Naive B cell (primary cell): ENCODE data around the gene FOSL1. TPM values are rescaled to one million over a fixed set of nuclear protein-coding genes. Genes with fewer than 3 reads are reported as not detected.

Experiments
- ATAC-seq, 2 donors: fragments of 150-1000 bp; cut with Tn5 transposase; 2 replicates each; pipeline ENCODE4 v1.10.0; 2021; ENCODE audit warnings: low read depth in 2 of 2, mild to moderate bottlenecking in 2 of 2, moderate library complexity in 2 of 2
- DNase-seq: peaks from one replicate; pipeline ENCODE4 v3.0.0; 2022
- H3K27ac Mint-ChIP-seq, 6 donors: one replicate each; pipeline ENCODE4 v1.8.0; 2020 to 2022; ENCODE audit warnings: mild to moderate bottlenecking in 6 of 6, mixed read lengths in 6 of 6, moderate library complexity in 5 of 6, inconsistent platforms in 2 of 6
- H3K27me3 Mint-ChIP-seq, 3 donors: one replicate each; pipeline ENCODE4 v1.8.0; 2021 to 2022; ENCODE audit warnings: mixed read lengths in 3 of 3, mild to moderate bottlenecking in 1 of 3
- H3K36me3 Mint-ChIP-seq, 2 donors: one replicate each; pipeline ENCODE4 v1.8.0; 2020 to 2022; ENCODE audit warnings: mixed read lengths in 2 of 2, inconsistent platforms in 1 of 2, mild to moderate bottlenecking in 1 of 2
- H3K4me1 Mint-ChIP-seq, 3 donors: one replicate each; pipeline ENCODE4 v1.8.0; 2020 to 2022; ENCODE audit warnings: mixed read lengths in 3 of 3, inconsistent platforms in 1 of 3, mild to moderate bottlenecking in 1 of 3, moderate library complexity in 1 of 3
- H3K4me3 Mint-ChIP-seq, 8 donors: one replicate each; pipeline ENCODE4 v1.8.0; 2020 to 2022; ENCODE audit warnings: mild to moderate bottlenecking in 8 of 8, mixed read lengths in 8 of 8, moderate library complexity in 8 of 8, inconsistent platforms in 2 of 8
- H3K9me3 Mint-ChIP-seq, 7 donors: one replicate each; pipeline ENCODE4 v1.8.0; 2020 to 2022; ENCODE audit warnings: mixed read lengths in 7 of 7, mild to moderate bottlenecking in 5 of 7, inconsistent platforms in 2 of 7, moderate library complexity in 1 of 7
- polyA plus RNA-seq, 6 donors: library from polyadenylated mRNA; unstranded; fragments of 300-500 nt; fragmentation: Illumina TruSeq; gene quantifications; one replicate each; pipeline ENCODE4 v1.2.3, GENCODE V29; 2021; ENCODE audit warnings: low read depth in 6 of 6

Gene FOSL1
- polyA plus RNA-seq, 6 donors from 2014 or later: 0.25 to 0.34 (median 0.27) TPM; not detected in 3

GRCh38 chr11:65931773-65932557, 31.8 kb upstream of the FOSL1 start:
- Mint-ChIP-seq H3K4me1 (peaks cover 21 to 23% (median 22%) of the 10 kb centered on the region in 3 donors), H3K4me3 (no peak overlapping the region), H3K27me3 (no peaks in the 10 kb centered on the region), H3K36me3 (no peaks in the 10 kb centered on the region), H3K27ac (no peak overlapping the region), H3K9me3 (no peaks in the 10 kb centered on the region)
- ATAC-seq (no peak), DNase-seq (no peak)

GRCh38 chr11:65928667-65929066, 28.5 kb upstream of the FOSL1 start:
- peak overlapping the region in 5 of 6 donors; percentile 67 to 96 (median 90) for H3K27ac Mint-ChIP-seq
- H3K4me1 Mint-ChIP-seq: peaks cover 22 to 30% (median 24%) of the 10 kb centered on the region in 3 donors
- no peaks in the 10 kb centered on the region for H3K9me3 Mint-ChIP-seq
- DNase-seq (no peak), ATAC-seq (no peak)
- H3K36me3 Mint-ChIP-seq: no peaks in the 10 kb centered on the region
- no peaks in the 10 kb centered on the region for H3K27me3 Mint-ChIP-seq
- H3K4me3 Mint-ChIP-seq: peak overlapping the region in 7 of 8 donors; percentile 23 to 91 (median 80)

- peak; percentile 97 to 98 for ATAC-seq
- Mint-ChIP-seq H3K27me3 (no peaks in the 10 kb centered on the region), H3K4me3 (peak overlapping the region; percentile 49 to 91 (median 80)), H3K4me1 (peaks cover 22 to 30% (median 24%) of the 10 kb centered on the region in 3 donors), H3K36me3 (no peaks in the 10 kb centered on the region), H3K9me3 (no peaks in the 10 kb centered on the region), H3K27ac (peak overlapping the region; percentile 72 to 96 (median 92))
- peak; percentile 78 for DNase-seq
Measured at GRCh38 chr11:65927904-65928397, 27.8 kb upstream of the FOSL1 start.

GRCh38 chr11:65925397-65925796, 25.2 kb upstream of the FOSL1 start:
- Mint-ChIP-seq H3K27me3 (no peaks in the 10 kb centered on the region), H3K9me3 (no peaks in the 10 kb centered on the region), H3K4me1 (peaks cover 23 to 43% (median 42%) of the 10 kb centered on the region in 3 donors), H3K4me3 (peak overlapping the region in 1 of 8 donors; percentile 41), H3K27ac (peak overlapping the region in 1 of 6 donors; percentile 74), H3K36me3 (no peaks in the 10 kb centered on the region)
- ATAC-seq (no peak), DNase-seq (no peak)

- peak overlapping the region in 2 of 6 donors; percentile 28 to 72 for H3K27ac Mint-ChIP-seq
Measured at GRCh38 chr11:65922565-65922964, 22.4 kb upstream of the FOSL1 start.

GRCh38 chr11:65921876-65922275, 21.7 kb upstream of the FOSL1 start:
- Mint-ChIP-seq H3K27me3 (no peaks in the 10 kb centered on the region), H3K9me3 (no peaks in the 10 kb centered on the region), H3K4me3 (peak overlapping the region in 4 of 8 donors; percentile 49 to 72 (median 68)), H3K27ac (peak overlapping the region in 2 of 6 donors; percentile 28 to 44), H3K36me3 (no peaks in the 10 kb centered on the region), H3K4me1 (peaks cover 14 to 35% (median 34%) of the 10 kb centered on the region in 3 donors)
- no peak for ATAC-seq
- DNase-seq: no peak

More at GRCh38 chr11:65922565-65922964, 22.4 kb upstream of the FOSL1 start:
- peaks cover 14 to 37% (median 34%) of the 10 kb centered on the region in 3 donors for H3K4me1 Mint-ChIP-seq
- no peaks in the 10 kb centered on the region for H3K27me3 Mint-ChIP-seq
- H3K9me3 Mint-ChIP-seq: no peaks in the 10 kb centered on the region
- ATAC-seq: no peak
- H3K36me3 Mint-ChIP-seq: no peaks in the 10 kb centered on the region
- no peak for DNase-seq
- peak overlapping the region in 5 of 8 donors; percentile 37 to 72 (median 49) for H3K4me3 Mint-ChIP-seq

GRCh38 chr11:65921033-65921555, 20.9 kb upstream of the FOSL1 start:
- Mint-ChIP-seq H3K27me3 (no peaks in the 10 kb centered on the region), H3K9me3 (no peaks in the 10 kb centered on the region), H3K27ac (no peak overlapping the region), H3K4me1 (peaks cover 21 to 40% (median 40%) of the 10 kb centered on the region in 3 donors), H3K4me3 (peak overlapping the region in 7 of 8 donors; percentile 85 to 98 (median 92)), H3K36me3 (no peaks in the 10 kb centered on the region)
- DNase-seq: no peak
- no peak for ATAC-seq

GRCh38 chr11:65920372-65920802, 20.2 kb upstream of the FOSL1 start:
- Mint-ChIP-seq H3K27me3 (no peaks in the 10 kb centered on the region), H3K4me3 (peak overlapping the region; percentile 85 to 98 (median 92)), H3K27ac (peak overlapping the region in 3 of 6 donors; percentile 51 to 89 (median 82)), H3K4me1 (peaks cover 24 to 48% (median 47%) of the 10 kb centered on the region in 3 donors), H3K9me3 (no peaks in the 10 kb centered on the region), H3K36me3 (no peaks in the 10 kb centered on the region)
- DNase-seq (no peak), ATAC-seq (no peak)

- H3K27me3 Mint-ChIP-seq: no peaks in the 10 kb centered on the region
- peaks cover 30 to 54% (median 52%) of the 10 kb centered on the region in 3 donors for H3K4me1 Mint-ChIP-seq
- no peaks in the 10 kb centered on the region for H3K36me3 Mint-ChIP-seq
- no peaks in the 10 kb centered on the region for H3K9me3 Mint-ChIP-seq
- DNase-seq (no peak), ATAC-seq (peak; percentile 43 to 45)
- H3K27ac Mint-ChIP-seq: peak overlapping the region in 5 of 6 donors; percentile 42 to 92 (median 85)
- H3K4me3 Mint-ChIP-seq: peak overlapping the region; percentile 85 to 98 (median 92)
Measured at GRCh38 chr11:65919573-65920371, 19.6 kb upstream of the FOSL1 start.

- H3K36me3 Mint-ChIP-seq: no peaks in the 10 kb centered on the region
- H3K4me1 Mint-ChIP-seq: peaks cover 35 to 60% (median 53%) of the 10 kb centered on the region in 3 donors
- no peaks in the 10 kb centered on the region for H3K9me3 Mint-ChIP-seq
- DNase-seq (peak; percentile 96), ATAC-seq (peak; percentile 88 to 90)
- H3K27me3 Mint-ChIP-seq: no peaks in the 10 kb centered on the region
- peak within 1 kb of the TSS; percentile 85 to 98 (median 92) for H3K4me3 Mint-ChIP-seq
- peak within 1 kb of the TSS; percentile 82 to 92 (median 86) for H3K27ac Mint-ChIP-seq
Measured at GRCh38 chr11:65919141-65919572, 19.0 kb upstream of the FOSL1 start, which contains the start of gene DRAP1. Gene DRAP1, plus strand, starts transcription at chr11:65919426. Its CDS starts 76 bp downstream, at chr11:65919502.

GRCh38 chr11:65918211-65919140, 18.3 kb upstream of the FOSL1 start, which contains the start of gene C11orf68:
Gene C11orf68, minus strand, starts transcription at chr11:65919062. Its CDS starts 31 bp downstream, at chr11:65919031.
- Mint-ChIP-seq H3K27ac (peak within 1 kb of the TSS; percentile 82 to 92 (median 86)), H3K4me1 (peaks cover 35 to 62% (median 53%) of the 10 kb centered on the region in 3 donors), H3K9me3 (no peaks in the 10 kb centered on the region), H3K4me3 (peak within 1 kb of the TSS; percentile 85 to 98 (median 92)), H3K36me3 (no peaks in the 10 kb centered on the region), H3K27me3 (no peaks in the 10 kb centered on the region)
- ATAC-seq: peak; percentile 65
- DNase-seq: no peak
